Measurements from ENCODE around the gene GOLGA6B.
"Not testable (repeated sequence)": the region's sequence is repeated elsewhere in the genome, so short reads cannot be mapped to it uniquely, and the experiment has no call there.

Gene GOLGA6B

GRCh38 chr15:72669803-72670202 lies 15.3 kb downstream of the GOLGA6B start:
- not testable (repeated sequence) for DNase-seq

GRCh38 chr15:72670656-72671352 lies 16.3 kb downstream of the GOLGA6B start:
- peak; percentile 81 for DNase-seq

GRCh38 chr15:72671525-72671924 lies 17.0 kb downstream of the GOLGA6B start:
- no peak for DNase-seq

- no peak for DNase-seq
Observed at GRCh38 chr15:72676838-72677237, 22.3 kb downstream of the GOLGA6B start.

- no peak for DNase-seq
Observed at GRCh38 chr15:72680931-72681330, 26.4 kb downstream of the GOLGA6B start.

GRCh38 chr15:72682772-72683171 lies 28.3 kb downstream of the GOLGA6B start:
- DNase-seq = no peak

- no peak for DNase-seq
Observed at GRCh38 chr15:72685301-72685924, 30.9 kb downstream of the GOLGA6B start.

GRCh38 chr15:72685925-72686794 lies 31.7 kb downstream of the GOLGA6B start, which contains the start of the genes BBS4 and HIGD2B:
Gene BBS4 (plus strand): TSS chr15:72686207. CDS start chr15:72686228, 21 bp downstream.
Gene HIGD2B (minus strand): TSS chr15:72686182. CDS start chr15:72676374, 9,808 bp downstream.
- DNase-seq = peak; percentile 88

GRCh38 chr15:72688697-72689096 lies 34.2 kb downstream of the GOLGA6B start:
- no peak for DNase-seq

- no peak for DNase-seq
Observed at GRCh38 chr15:72690938-72691337, 36.4 kb downstream of the GOLGA6B start.

GRCh38 chr15:72698938-72699337 lies 44.4 kb downstream of the GOLGA6B start:
- DNase-seq = no peak

- DNase-seq = no peak
Observed at GRCh38 chr15:72700076-72700475, 45.6 kb downstream of the GOLGA6B start.

GRCh38 chr15:72706266-72706665 lies 51.8 kb downstream of the GOLGA6B start:
- no peak for DNase-seq

- not testable (repeated sequence) for DNase-seq
Observed at GRCh38 chr15:72708551-72709303, 54.2 kb downstream of the GOLGA6B start.
